ENCODE data around the gene SUGCT.

SUGCT gene

GRCh38 chr7:40701836-40702551 lies 567.2 kb downstream of the SUGCT start:
- DNase-seq = no peak

- DNase-seq = no peak
These were observed 569.4 kb downstream of the SUGCT start for GRCh38 chr7:40704172-40704571.

- no peak for DNase-seq
These were observed 572.0 kb downstream of the SUGCT start for GRCh38 chr7:40706829-40707228.

GRCh38 chr7:40709062-40709964 lies 574.5 kb downstream of the SUGCT start:
- peak; percentile 64 for DNase-seq

GRCh38 chr7:40711706-40712105 lies 576.9 kb downstream of the SUGCT start:
- no peak for DNase-seq

- DNase-seq = no peak
These were observed 579.7 kb downstream of the SUGCT start for GRCh38 chr7:40714363-40715052.

GRCh38 chr7:40715053-40715430 lies 580.2 kb downstream of the SUGCT start:
- DNase-seq = peak; percentile 45

- peak; percentile 37 for DNase-seq
These were observed 581.2 kb downstream of the SUGCT start for GRCh38 chr7:40716052-40716451.

- DNase-seq = peak; percentile 7
These were observed 582.4 kb downstream of the SUGCT start for GRCh38 chr7:40717242-40717641.

- DNase-seq = peak; percentile 69
These were observed 585.6 kb downstream of the SUGCT start for GRCh38 chr7:40720416-40720815.

- DNase-seq = no peak
These were observed 586.6 kb downstream of the SUGCT start for GRCh38 chr7:40721342-40721949.

- DNase-seq = no peak
These were observed 587.4 kb downstream of the SUGCT start for GRCh38 chr7:40722242-40722641.

GRCh38 chr7:40723829-40724228 lies 589.0 kb downstream of the SUGCT start:
- no peak for DNase-seq

- DNase-seq = no peak
These were observed 591.8 kb downstream of the SUGCT start for GRCh38 chr7:40726559-40726958.

GRCh38 chr7:40733114-40733513 lies 598.3 kb downstream of the SUGCT start:
- no peak for DNase-seq

- DNase-seq = no peak
These were observed 598.8 kb downstream of the SUGCT start for GRCh38 chr7:40733578-40733977.

- DNase-seq = no peak
These were observed 604.5 kb downstream of the SUGCT start for GRCh38 chr7:40739257-40739656.

- DNase-seq = no peak
These were observed 607.5 kb downstream of the SUGCT start for GRCh38 chr7:40742270-40742669.

- DNase-seq = no peak
These were observed 612.2 kb downstream of the SUGCT start for GRCh38 chr7:40746841-40747556.

GRCh38 chr7:40747856-40748255 lies 613.1 kb downstream of the SUGCT start:
- no peak for DNase-seq

- peak; percentile 10 for DNase-seq
These were observed 615.1 kb downstream of the SUGCT start for GRCh38 chr7:40749877-40750276.

- DNase-seq = no peak
These were observed 618.6 kb downstream of the SUGCT start for GRCh38 chr7:40753455-40753854.

All from HCEC 1CT (cell line).